Endothelial cell of umbilical vein (primary cell): ENCODE data around the gene TRIML2. TPM values are rescaled to one million over a fixed set of nuclear protein-coding genes. Genes with fewer than 3 reads are reported as not detected.

Source experiments
- BruUV-seq: library from RNA; stranded (reverse); fragments of 400-500 nt; replicated peaks from 2 replicates; lab custom pipeline; 2021; lab: Mats Ljungman, UMichigan
- CTCF ChIA-PET: fragments of 300-600, 350-600 bp; sonication (Branson Sonifier 250); formaldehyde crosslinking; loops from one replicate; lab custom pipeline; 2021; ENCODE audit warnings: antibody characterized with exemption, inconsistent platforms; lab: Charles Lee
- POLR2A ChIA-PET: fragments of 300-600, 350-600 bp; sonication (Branson Sonifier 250); formaldehyde crosslinking; loops from one replicate; lab custom pipeline; 2021; ENCODE audit warnings: antibody characterized with exemption, inconsistent platforms; lab: Charles Lee
- DNase-seq: peaks from one replicate; pipeline ENCODE4 v3.0.0-alpha.2; 2011; ENCODE audit warnings: low read depth, low spot score
- FAIRE-seq: peaks from 2 replicates; lab custom pipeline; 2011; peaks lifted over from hg19 to GRCh38; lab: Jason Lieb, UNC
- H2AFZ ChIP-seq: 2 replicates; pipeline ENCODE4 v1.6.0; 2012; ENCODE audit warnings: low read depth, low read length, control low read depth, inconsistent platforms
- H3K27ac ChIP-seq: 2 replicates; pipeline ENCODE4 v1.5.1; 2011; ENCODE audit warnings: low read depth, mild to moderate bottlenecking, control low read depth, low read length, moderate library complexity; ENCODE audit not compliant: insufficient read depth
- H3K27me3 ChIP-seq, 2 experiments: 2 replicates each; pipeline versions ENCODE4 v1.6.0 to v1.6.1; 2011; ENCODE audit warnings: low read length in 2 of 2, mixed read lengths in 1 of 2; ENCODE audit not compliant: control insufficient read depth in 2 of 2, insufficient read depth in 2 of 2
- H3K36me3 ChIP-seq, 2 experiments: 2 replicates in 1 of 2; 3 replicates in 1 of 2; pipeline ENCODE4 v1.5.1; 2011; ENCODE audit warnings: low read length in 2 of 2, mild to moderate bottlenecking in 1 of 2, moderate library complexity in 1 of 2; ENCODE audit not compliant: control insufficient read depth in 2 of 2, insufficient read depth in 2 of 2; ENCODE audit errors: extremely low read depth in 1 of 2
- H3K4me1 ChIP-seq: 3 replicates; pipeline ENCODE4 v1.5.1; 2011; ENCODE audit warnings: mild to moderate bottlenecking, low read length; ENCODE audit not compliant: control insufficient read depth, insufficient read depth; ENCODE audit errors: extremely low read depth
- H3K4me2 ChIP-seq: 2 replicates; pipeline ENCODE4 v1.6.1; 2011; ENCODE audit warnings: low read length, control low read depth, mixed read lengths; ENCODE audit not compliant: insufficient read depth
- H3K4me3 ChIP-seq, 3 experiments: fragments of 200-600 bp in 1 of 3; sonication (generic), shearing (Covaris generic) in 1 of 3; replicated peaks in 1 of 3; 2 replicates each; pipeline ENCODE4 v1.5.1; 2011 to 2016; ENCODE audit warnings: control low read depth in 3 of 3, low read length in 3 of 3, mild to moderate bottlenecking in 2 of 3, inconsistent platforms in 1 of 3, low read depth in 1 of 3, moderate library complexity in 1 of 3; ENCODE audit not compliant: insufficient read depth in 1 of 3
- H3K79me2 ChIP-seq: 2 replicates; pipeline ENCODE4 v1.6.0; 2012; ENCODE audit warnings: low read length, inconsistent platforms; ENCODE audit not compliant: control insufficient read depth, insufficient read depth
- H3K9ac ChIP-seq: replicated peaks from 2 replicates; pipeline ENCODE3; 2011; ENCODE audit warnings: low read length, control low read depth; ENCODE audit not compliant: insufficient read depth; ENCODE audit errors: extremely low read depth
- H3K9me1 ChIP-seq: replicated peaks from 3 replicates; pipeline ENCODE4 v1.6.0; 2011; ENCODE audit warnings: mild to moderate bottlenecking, low read length; ENCODE audit not compliant: control insufficient read depth, insufficient read depth; ENCODE audit errors: extremely low read depth
- H3K9me3 ChIP-seq: replicated peaks from 2 replicates; pipeline ENCODE4 v1.5.1; 2012; ENCODE audit warnings: low read length, inconsistent platforms; ENCODE audit not compliant: control insufficient read depth, insufficient read depth
- H4K20me1 ChIP-seq: replicated peaks from 2 replicates; pipeline ENCODE3; 2011; ENCODE audit warnings: mild to moderate bottlenecking, low read length; ENCODE audit not compliant: control insufficient read depth, insufficient read depth; ENCODE audit errors: extremely low read depth
- EZH2 ChIP-seq: IDR thresholded peaks from 2 replicates; pipeline ENCODE4 v1.6.1; 2012; ENCODE audit warnings: borderline replicate concordance, low read depth, mild to moderate bottlenecking, moderate library complexity, low read length, inconsistent platforms; ENCODE audit not compliant: severe bottlenecking
- FOS ChIP-seq: IDR thresholded peaks from 2 replicates; pipeline ENCODE4 v1.6.1; 2011; ENCODE audit warnings: mild to moderate bottlenecking, low read length, moderate library complexity, borderline replicate concordance; ENCODE audit not compliant: insufficient read depth
- GATA2 ChIP-seq: IDR thresholded peaks from 2 replicates; pipeline ENCODE4 v1.7.0; 2011; ENCODE audit warnings: low read depth, mild to moderate bottlenecking, moderate library complexity, mixed read lengths, low read length; ENCODE audit not compliant: insufficient read length, insufficient read depth
- JUN ChIP-seq: IDR thresholded peaks from 2 replicates; pipeline ENCODE4 v1.6.1; 2011; ENCODE audit warnings: borderline replicate concordance, low read depth; ENCODE audit not compliant: insufficient read length, insufficient read depth
- MYC ChIP-seq: IDR thresholded peaks from one replicate; pipeline ENCODE4 v1.6.1; 2011; ENCODE audit warnings: mild to moderate bottlenecking, low read depth, low read length
- POLR2A ChIP-seq: IDR thresholded peaks from 2 replicates; pipeline ENCODE4 v1.6.1; 2012; ENCODE audit warnings: low read depth, mild to moderate bottlenecking, control low read depth, low read length
- POLR2AphosphoS5 ChIP-seq: IDR thresholded peaks from 2 replicates; pipeline ENCODE4 v1.6.1; 2012; ENCODE audit warnings: low read depth, mild to moderate bottlenecking, control low read depth, low read length, moderate library complexity; ENCODE audit not compliant: insufficient read depth
- dilution Hi-C: fragments of 300-500 bp; cut with MboI; formaldehyde crosslinking; loops from one replicate; pipeline ENCODE4 v1.15.0; 2019; ENCODE audit warnings: low sequenced_read_pairs; ENCODE audit not compliant: extremely low pct_ligation_motif_present
- intact Hi-C: fragments of 100-400 bp; cut with micrococcal nuclease; formaldehyde crosslinking; loops from one replicate; pipeline ENCODE4 v1.10.0; 2022
- polyA plus RNA-seq, 4 experiments: library from polyadenylated mRNA; depleted of rRNA in 3 of 4; stranded (reverse) in 3 of 4; unstranded in 1 of 4; fragments of >200 nt; gene quantifications; 2 replicates each; pipeline versions ENCODE4 v1.2.1 to v1.2.3, GENCODE V29; 2011 to 2012; ENCODE audit warnings: missing spikeins in 1 of 4
- total RNA-seq: library from RNA; stranded (reverse); gene quantifications from 2 replicates; pipeline ENCODE4 v1.2.3, GENCODE V29; 2021
- TF ChIP-seq, protein P1 (sequence below), 2 donors: IDR thresholded peaks; 1 replicate in 1 of 2; 2 replicates in 1 of 2; pipeline ENCODE4 v1.5.1; 2011; ENCODE audit warnings: low read length in 2 of 2, mild to moderate bottlenecking in 2 of 2, moderate library complexity in 2 of 2, control low read depth in 1 of 2, inconsistent platforms in 1 of 2, low read depth in 1 of 2; ENCODE audit not compliant: insufficient read depth in 1 of 2; ENCODE audit errors: extremely low read depth in 1 of 2
- TF ChIP-seq, protein P2 (sequence below): IDR thresholded peaks from 2 replicates; pipeline ENCODE4 v1.6.1; 2011; ENCODE audit not compliant: insufficient read depth, insufficient read length

TRIML2 gene
- total and polyA plus RNA-seq, 2 donors (not counting 3 experiments of a cell fraction or from before 2014, with no cell fraction given) = 0.15 TPM; not detected in 1

DNA sequence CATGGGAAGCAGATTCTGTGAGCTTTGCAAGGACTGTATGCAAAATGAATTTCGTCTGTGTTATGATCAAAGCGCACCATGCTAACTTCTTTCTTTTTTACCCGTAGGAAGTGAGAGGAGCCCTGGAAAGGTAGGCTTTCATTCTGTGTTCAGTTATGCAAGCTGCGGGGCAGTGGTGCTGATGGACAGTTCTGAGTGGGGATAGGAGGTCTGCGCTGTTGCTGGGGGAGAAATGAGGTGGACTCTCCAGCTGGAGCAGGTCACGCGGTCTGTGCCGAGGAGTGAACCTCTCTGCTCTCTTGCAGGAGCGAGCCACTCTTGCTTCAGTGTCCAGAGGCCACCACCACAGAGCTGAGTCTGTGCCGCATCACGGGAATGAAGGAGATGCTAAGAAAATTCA, 34.3 kb upstream of the TRIML2 start:
- dilution Hi-C loops = no loop called here
- CTCF ChIA-PET = no interaction called here

More for the DNA sequence above, 34.3 kb upstream of the TRIML2 start:
- POLR2A ChIA-PET = no interaction called here
- TF ChIP-seq, protein P1, sequence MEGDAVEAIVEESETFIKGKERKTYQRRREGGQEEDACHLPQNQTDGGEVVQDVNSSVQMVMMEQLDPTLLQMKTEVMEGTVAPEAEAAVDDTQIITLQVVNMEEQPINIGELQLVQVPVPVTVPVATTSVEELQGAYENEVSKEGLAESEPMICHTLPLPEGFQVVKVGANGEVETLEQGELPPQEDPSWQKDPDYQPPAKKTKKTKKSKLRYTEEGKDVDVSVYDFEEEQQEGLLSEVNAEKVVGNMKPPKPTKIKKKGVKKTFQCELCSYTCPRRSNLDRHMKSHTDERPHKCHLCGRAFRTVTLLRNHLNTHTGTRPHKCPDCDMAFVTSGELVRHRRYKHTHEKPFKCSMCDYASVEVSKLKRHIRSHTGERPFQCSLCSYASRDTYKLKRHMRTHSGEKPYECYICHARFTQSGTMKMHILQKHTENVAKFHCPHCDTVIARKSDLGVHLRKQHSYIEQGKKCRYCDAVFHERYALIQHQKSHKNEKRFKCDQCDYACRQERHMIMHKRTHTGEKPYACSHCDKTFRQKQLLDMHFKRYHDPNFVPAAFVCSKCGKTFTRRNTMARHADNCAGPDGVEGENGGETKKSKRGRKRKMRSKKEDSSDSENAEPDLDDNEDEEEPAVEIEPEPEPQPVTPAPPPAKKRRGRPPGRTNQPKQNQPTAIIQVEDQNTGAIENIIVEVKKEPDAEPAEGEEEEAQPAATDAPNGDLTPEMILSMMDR (IDR thresholded peaks at IDR 0.05; ENCODE audit: extremely low read depth in 1 of 2, insufficient read depth in 1 of 2, low read depth in 1 of 2, low read length in 2 of 2) = no peak
- TF ChIP-seq POLR2A (no peak), MYC (no peak), GATA2 (no peak), JUN (no peak), POLR2AphosphoS5 (no peak), EZH2 (no peak), FOS (no peak)
- TF ChIP-seq, protein P2, sequence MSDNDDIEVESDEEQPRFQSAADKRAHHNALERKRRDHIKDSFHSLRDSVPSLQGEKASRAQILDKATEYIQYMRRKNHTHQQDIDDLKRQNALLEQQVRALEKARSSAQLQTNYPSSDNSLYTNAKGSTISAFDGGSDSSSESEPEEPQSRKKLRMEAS = no peak
- Histone ChIP-seq H3K4me3 (no peak overlapping the region), H3K9me1 (no peaks in the 10 kb centered on the region), H3K9ac (no peak overlapping the region), H3K27me3 (no peaks in the 10 kb centered on the region), H3K36me3 (no peaks in the 10 kb centered on the region), H2AFZ (no peak overlapping the region), H3K27ac (no peak overlapping the region), H3K79me2 (no peaks in the 10 kb centered on the region), H3K4me1 (no peaks in the 10 kb centered on the region), H3K9me3 (peaks cover 7% of the 10 kb centered on the region), H4K20me1 (no peaks in the 10 kb centered on the region), H3K4me2 (no peak overlapping the region)
- no peak for DNase-seq
- BruUV-seq = no TSS peak
- no peak for FAIRE-seq
- intact Hi-C loops = no loop called here
